HG03521 (cell line): Measurements from ENCODE around the gene SON.

Experiments used
- ATAC-seq: cut with Tn5 transposase; IDR thresholded peaks from one replicate; pipeline ENCODE4 v1.9.1; 2021; ENCODE audit warnings: mild to moderate bottlenecking, moderate library complexity; ENCODE audit not compliant: unreplicated experiment

SON gene

GRCh38 chr21:33544451-33545195, 1.8 kb downstream of the SON start:
- no peak for ATAC-seq

GRCh38 chr21:33546086-33546485, 3.2 kb downstream of the SON start:
- ATAC-seq: no peak

GRCh38 chr21:33549848-33550771, 7.3 kb downstream of the SON start:
- no peak for ATAC-seq

- ATAC-seq: no peak
Observed at GRCh38 chr21:33550772-33551660, 8.2 kb downstream of the SON start.

GRCh38 chr21:33551664-33552063, 8.8 kb downstream of the SON start:
- ATAC-seq: no peak

- no peak for ATAC-seq
Observed at GRCh38 chr21:33552093-33552998, 9.5 kb downstream of the SON start.

GRCh38 chr21:33552999-33553598, 10.3 kb downstream of the SON start:
- ATAC-seq: no peak

GRCh38 chr21:33554236-33554981, 11.6 kb downstream of the SON start:
- ATAC-seq: no peak

GRCh38 chr21:33554982-33555344, 12.1 kb downstream of the SON start:
- ATAC-seq: no peak

- no peak for ATAC-seq
Observed at GRCh38 chr21:33557447-33557846, 14.6 kb downstream of the SON start.

GRCh38 chr21:33558777-33559421, 16.1 kb downstream of the SON start:
- ATAC-seq: no peak

GRCh38 chr21:33559813-33560212, 17.0 kb downstream of the SON start:
- ATAC-seq: no peak

- no peak for ATAC-seq
Observed at GRCh38 chr21:33560965-33561364, 18.1 kb downstream of the SON start.

- no peak for ATAC-seq
Observed at GRCh38 chr21:33561373-33561772, 18.5 kb downstream of the SON start.

GRCh38 chr21:33562389-33562788, 19.6 kb downstream of the SON start:
- no peak for ATAC-seq

- ATAC-seq: no peak
Observed at GRCh38 chr21:33566514-33566913, 23.7 kb downstream of the SON start.

GRCh38 chr21:33567914-33568313, 25.1 kb downstream of the SON start:
- no peak for ATAC-seq

- ATAC-seq: no peak
Observed at GRCh38 chr21:33568448-33568847, 25.6 kb downstream of the SON start.
